RCC 7860 (cell line): ENCODE data around the gene IL4R.
"Not testable (repeated sequence)": the region's sequence is repeated elsewhere in the genome, so short reads cannot be mapped to it uniquely, and the experiment has no call there.

Source experiments
- DNase-seq: peaks from one replicate; pipeline ENCODE4 v3.0.0-alpha.2; 2015; ENCODE audit warnings: low spot score
- FAIRE-seq: peaks from 2 replicates; lab custom pipeline; 2012; peaks lifted over from hg19 to GRCh38; lab: Jason Lieb, UNC

Gene IL4R

DNA sequence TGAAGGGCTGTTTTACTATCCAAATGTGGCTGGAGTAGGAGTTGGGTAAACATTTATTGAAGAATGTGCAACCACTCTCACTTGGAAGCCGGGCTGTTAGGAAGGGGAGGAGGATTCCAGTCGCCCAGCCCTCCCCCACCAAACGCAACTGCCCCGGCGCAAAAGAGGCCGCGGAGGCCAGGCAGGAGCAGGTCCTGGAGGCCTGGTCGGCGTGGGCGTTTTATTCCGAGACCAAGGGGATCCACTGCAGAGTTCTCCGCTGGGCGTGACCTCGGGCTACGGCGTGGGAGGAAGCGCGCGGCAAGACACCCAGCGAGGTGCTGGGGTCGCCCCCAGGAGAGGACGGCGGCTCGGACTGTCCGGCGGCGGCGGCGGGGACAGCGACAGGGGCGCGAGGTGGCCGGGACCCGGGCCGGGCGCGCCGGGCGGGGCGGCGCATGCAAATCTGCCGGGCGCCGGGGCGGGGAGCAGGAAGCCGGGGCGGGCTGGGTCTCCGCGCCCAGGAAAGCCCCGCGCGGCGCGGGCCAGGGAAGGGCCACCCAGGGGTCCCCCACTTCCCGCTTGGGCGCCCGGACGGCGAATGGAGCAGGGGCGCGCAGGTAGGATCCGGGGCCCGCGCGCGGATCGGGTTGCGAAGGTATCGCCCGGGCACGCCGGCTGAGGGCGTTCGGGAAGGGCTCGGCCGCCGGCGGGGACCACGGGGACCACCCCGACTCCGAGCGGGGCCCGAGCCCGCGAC lies at the start of gene IL4R:
IL4R (plus strand) TSS at position 553 of the 739 bp plus-strand sequence. CDS start 26,230 bp downstream, outside the sequence.
- peak; percentile 75 for FAIRE-seq
- peak; percentile 74 for DNase-seq

DNA sequence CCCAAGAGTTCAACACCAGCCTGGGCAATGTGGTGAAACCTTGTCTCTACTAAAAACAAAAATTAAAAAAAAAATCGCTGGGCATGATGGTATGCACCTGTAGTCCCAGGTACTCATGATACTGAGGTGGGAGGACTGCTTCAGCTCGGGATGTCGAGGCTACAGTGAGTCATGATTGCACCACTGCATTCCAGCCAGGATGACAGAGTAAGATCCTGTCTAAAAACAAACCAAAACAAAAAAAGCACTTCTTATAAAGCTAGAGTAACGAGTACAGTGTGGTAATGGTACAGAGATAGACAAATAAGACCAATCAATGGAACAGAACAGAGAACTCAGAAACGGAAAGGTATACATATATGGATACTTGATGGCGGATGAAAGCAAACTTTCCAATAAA lies 49.6 kb upstream of the IL4R start:
- peak; percentile 26 for FAIRE-seq
- DNase-seq: peak; percentile 38

DNA sequence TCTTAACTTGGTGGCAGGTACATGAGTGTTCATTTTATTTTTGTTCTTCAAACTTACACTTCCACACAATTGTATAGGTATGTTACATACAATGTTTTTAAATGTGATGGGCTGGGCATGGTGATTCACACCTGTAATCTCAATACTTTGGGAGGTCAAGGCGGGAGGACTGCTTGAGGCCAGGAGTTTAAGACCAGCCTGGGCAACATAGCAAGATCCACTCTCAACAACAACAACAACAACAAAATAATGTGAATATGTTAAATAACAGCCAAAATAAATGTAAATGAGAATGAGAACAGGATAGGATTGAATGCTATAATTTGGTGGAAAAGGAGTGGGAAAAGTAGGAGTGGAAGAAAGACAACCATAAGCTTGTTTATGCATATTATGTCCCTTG lies 47.8 kb upstream of the IL4R start:
- FAIRE-seq (no peak), DNase-seq (no peak)

DNA sequence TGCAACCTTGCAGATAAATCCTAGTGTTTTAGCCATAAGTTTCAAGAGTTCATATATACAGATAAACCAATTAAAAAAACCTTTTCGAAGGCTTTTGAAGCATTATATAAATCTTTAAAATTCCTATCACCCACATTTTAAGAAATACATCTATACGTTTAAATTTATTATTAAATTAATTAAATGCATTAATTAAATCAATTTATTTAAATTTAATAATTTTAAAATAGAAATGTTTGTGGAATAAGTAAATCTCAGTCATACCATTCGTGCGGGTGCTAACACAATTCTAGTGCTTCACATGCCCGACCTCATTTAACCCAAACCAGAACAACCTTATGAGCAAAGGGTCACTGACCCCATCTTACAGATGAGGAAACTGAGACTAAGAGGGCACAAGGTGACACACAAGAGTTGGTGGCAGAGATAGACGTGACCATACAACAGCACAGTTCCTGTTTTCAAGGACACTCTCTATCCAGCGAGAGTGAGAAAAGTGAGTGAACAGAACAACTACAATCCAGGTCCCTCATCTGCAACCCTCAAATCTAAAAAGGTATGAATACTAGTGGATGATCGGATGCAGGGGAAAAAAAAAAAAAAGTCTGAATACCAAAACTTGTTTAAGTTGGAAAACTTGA lies 46.6 kb upstream of the IL4R start:
- DNase-seq (no peak), FAIRE-seq (no peak)

DNA sequence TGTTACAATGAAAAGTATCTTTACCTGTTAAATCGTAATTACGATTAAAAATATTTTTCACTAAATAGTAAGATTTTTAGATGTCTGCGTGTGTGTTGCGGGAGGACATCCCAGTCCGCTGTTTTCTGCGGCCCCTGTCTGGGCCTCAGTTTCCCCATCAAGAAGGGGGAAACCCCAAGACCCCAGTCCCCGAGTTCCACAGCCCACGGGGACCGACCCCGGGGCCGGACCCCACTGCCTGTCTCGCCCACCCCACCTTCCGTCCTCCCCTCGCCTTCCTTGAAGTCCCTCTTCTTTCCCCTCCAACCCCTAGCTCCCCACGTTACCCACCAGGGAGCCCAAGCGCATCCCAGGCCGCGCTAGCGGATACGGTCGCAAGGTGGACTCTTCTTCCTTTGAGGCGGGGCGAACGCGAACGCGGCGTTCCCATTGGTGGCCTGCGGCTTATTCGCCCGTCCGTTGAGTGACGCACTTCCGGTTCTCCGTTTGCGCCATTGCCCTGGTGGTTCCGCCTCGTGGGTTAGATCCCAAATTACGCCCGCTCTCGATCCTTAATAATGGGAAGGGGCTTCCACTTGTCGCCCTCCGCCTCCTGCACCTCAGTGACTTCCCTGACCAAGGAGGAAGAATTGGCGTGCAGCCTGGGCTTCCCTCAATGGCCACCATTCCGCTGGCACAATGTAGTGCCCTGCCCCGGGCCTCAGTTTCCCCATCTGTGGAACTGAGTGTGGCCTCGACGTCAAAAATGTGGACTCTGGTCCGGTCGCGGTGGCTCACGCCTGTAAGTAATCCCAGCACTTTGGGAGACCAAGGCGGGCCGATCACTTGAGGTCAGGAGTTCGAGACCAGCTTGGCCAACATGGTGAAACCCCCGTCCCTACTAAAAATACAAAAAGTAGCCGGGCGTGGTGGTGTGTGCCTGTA lies 45.1 kb upstream of the IL4R start, which contains the start of gene NSMCE1:
NSMCE1 (minus strand) TSS at position 397 of the 924 bp plus-strand sequence. CDS start 11,202 bp downstream, outside the sequence.
- FAIRE-seq (peak; percentile 25), DNase-seq (peak; percentile 87)

DNA sequence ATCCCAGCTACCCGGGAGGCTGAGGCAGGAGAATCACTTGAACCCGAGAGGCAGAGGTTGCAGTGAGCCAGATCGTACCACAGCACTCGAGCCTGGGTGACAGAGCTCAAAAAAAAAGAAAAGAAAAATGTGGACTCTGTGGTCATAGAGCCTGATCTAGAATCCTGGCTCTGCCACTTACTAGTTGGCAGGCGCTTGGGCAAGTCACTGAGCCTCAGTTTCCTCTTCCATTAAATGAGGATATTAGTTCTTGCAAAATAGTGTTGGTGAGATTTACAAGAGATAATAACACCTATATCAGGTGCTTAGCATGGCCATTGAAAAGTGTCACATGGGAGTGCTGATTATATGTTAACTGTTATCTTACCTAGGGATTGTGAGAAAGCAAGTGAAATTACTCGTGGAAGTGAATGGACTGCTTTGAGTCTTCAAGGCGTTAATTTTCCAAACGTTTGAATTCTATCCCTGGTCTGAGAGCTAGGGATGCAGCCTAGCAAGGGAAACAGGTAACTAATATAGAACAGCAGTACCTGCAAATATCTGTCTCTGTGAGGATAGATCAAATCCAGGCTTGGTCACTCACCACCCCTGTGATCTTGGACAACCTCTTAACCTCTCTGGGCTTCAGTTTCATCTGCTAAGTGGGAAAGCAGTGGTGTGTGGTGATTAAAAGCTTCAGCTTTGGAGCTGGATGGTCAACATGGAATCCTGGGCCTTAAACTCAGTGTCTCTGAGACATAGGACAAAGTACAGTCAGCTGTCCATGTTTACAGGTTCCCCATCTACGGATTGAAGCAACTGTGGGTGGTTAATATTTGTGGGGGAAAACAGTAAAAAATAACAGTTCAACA lies 44.2 kb upstream of the IL4R start:
- DNase-seq: no peak
- no peak for FAIRE-seq

DNA sequence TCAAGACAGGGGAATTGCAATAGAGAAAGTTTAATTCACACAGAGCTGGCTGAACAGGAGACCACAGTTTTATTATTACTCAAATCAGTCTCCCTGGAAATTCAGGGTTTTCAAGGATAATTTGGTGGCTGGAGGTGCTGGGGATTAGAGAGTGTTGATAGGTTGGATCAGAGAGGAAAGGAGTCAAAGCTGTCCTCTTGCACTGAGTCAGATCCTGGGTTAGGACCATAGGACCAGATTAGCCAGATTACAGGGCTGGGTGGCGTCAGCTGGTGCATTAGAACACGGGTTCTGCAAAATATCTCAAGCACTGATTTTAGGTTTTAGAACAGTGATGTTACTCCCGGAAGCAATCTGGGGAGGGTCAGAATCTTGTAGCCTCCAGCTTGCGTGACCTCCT lies 43.4 kb upstream of the IL4R start:
- FAIRE-seq (no peak), DNase-seq (no peak)

DNA sequence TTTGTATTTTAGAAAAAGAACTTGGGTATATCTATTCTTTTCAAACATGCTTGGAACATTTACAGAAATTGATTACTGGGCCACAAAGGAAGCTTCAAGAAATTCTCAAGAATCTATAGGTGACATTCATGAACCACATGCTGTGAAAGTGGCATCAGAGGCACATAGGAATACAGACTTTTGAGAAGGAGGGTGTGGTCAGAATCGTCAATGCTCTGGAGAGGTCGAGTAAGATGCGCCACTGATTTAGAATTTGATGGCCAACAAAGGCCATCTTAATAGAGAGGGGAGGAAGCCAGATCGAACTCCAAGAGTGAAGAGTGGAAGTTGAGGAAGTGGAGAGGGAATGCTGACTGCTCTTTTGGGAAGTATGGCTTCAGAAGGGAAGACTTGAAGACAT lies 41.7 kb upstream of the IL4R start:
- FAIRE-seq (no peak), DNase-seq (no peak)

DNA sequence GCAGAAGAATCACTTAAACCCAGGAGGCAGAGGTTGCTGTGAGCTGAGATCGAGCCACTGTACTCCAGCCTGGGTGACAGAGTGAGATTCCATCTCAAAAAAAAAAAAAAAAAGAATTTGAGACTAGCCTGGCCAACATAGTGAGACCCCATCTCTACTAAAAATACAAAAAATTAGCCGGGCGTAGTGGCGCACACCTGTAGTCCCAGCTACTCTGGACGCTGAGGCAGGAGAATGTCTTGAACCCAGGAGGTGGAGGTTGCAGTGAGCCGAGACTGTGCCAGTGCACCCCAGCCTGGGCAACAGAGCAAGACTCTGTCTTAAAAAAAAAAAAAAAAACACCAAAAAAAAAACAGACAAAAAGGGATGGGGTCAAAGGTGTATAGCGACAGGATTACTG lies 41.1 kb upstream of the IL4R start:
- not testable (repeated sequence) for DNase-seq, FAIRE-seq

DNA sequence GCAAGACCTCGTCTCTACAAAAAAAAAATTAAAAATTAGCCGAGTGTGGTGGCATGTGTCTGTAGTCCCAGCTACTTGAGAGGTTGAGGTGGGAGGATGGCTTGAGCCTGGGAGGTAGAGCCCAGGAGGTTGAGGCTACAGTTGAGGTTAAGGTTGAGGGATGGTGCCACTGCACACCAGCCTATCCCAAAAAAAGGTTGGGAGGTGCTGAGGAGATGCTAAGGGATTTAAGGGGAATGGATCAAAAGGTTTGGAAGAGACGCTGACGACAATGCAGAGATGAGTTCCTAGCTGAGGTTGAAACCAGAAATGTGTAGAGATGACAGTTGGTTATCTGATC lies 40.5 kb upstream of the IL4R start:
- FAIRE-seq (no peak), DNase-seq (no peak)

DNA sequence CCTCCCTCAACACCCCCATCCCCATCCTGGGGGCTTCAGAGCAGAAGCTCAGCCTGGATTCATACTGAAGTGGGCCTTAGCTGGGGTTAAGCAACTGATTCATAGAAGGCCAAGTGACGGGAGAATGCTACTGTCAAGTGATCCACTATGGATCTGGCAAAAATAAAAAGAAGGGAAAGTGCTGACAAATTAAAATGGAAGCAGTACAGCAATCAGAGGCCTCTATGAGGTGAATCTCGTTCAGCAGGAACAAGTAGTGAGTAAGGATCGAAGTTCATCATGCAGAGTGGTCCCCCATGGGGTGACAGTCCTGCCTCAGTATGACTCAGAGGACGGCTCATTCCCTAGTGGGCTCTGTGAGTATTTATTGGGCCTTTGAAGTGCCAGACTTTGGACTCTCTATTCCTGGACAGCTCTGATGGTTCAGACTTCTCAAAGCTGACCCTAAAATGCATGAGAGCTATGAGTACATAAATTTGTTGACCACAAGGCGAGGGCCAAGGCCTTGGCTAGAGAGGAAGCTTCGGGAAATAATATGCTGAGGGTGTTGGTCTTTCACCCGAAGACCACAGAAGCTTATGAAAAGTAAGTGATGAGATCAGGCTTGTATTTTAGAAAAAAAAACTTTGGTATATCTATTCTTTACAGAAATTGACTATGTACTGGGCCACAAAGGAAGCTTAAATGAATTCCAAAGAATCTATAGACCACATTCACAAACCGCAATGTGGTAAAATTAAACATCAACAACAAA lies 39.9 kb upstream of the IL4R start:
- DNase-seq: peak; percentile 95

DNA sequence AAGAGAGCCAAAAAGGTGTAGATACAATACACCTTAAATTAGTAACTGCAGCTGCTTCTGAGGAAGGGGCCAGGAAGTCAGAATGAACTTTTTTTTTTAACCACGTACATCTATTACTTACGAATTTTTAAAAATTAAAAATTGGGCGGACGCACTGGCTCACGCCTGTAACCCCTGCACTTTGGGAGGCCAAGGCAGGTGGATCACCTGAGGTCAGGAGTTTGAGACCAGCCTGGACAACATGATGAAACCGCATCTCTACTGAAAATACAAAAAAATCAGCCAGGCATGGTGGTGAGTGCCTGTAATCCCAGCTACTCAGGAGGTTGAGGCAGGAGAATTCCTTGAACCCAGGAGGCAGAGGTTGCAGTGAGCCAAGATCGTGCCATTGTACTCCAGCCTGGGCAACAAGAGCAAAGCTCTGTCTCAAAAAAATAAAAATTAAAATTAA lies 39.3 kb upstream of the IL4R start:
- FAIRE-seq, DNase-seq: not testable (repeated sequence)

More for the DNA sequence above, 39.9 kb upstream of the IL4R start:
- FAIRE-seq: peak; percentile 90

DNA sequence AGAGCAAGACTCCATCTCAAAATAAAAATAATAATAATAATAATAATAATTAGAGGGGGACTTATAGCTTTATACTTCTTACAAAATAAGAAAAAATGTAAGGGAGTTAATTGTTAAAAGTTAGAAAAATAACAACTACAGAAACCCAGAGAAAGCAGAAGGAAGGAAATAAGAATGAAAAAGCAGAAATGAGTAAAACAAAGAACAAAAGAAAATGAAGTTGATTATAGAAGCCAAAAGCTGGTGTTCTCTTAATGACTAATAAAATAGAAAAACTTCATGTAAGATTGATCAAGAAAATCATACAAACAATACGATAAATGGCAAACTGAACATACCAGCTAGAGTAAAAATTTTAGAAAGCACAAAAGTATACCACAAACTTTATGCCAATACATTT lies 38.4 kb upstream of the IL4R start:
- no peak for FAIRE-seq
- DNase-seq: no peak

DNA sequence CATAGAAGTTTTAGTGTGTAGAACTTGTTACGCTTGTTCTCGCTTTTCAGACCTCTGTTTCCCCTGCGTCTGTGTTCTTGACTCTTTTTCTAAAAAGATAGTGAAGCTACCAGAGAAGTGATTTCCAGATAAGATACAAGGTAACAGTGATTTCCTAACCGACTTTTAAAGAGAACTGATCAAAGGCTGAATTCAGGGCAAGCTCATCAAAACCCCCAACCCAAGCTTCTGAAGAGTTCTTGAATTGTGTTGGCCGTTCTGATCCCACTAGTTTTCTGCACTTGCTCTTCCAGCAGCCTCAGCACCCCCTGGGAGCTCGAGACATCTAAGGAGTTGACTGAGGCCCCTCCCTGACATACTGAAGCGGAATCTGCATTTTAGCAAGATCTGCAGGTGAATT lies 32.5 kb upstream of the IL4R start:
- no peak for FAIRE-seq

DNA sequence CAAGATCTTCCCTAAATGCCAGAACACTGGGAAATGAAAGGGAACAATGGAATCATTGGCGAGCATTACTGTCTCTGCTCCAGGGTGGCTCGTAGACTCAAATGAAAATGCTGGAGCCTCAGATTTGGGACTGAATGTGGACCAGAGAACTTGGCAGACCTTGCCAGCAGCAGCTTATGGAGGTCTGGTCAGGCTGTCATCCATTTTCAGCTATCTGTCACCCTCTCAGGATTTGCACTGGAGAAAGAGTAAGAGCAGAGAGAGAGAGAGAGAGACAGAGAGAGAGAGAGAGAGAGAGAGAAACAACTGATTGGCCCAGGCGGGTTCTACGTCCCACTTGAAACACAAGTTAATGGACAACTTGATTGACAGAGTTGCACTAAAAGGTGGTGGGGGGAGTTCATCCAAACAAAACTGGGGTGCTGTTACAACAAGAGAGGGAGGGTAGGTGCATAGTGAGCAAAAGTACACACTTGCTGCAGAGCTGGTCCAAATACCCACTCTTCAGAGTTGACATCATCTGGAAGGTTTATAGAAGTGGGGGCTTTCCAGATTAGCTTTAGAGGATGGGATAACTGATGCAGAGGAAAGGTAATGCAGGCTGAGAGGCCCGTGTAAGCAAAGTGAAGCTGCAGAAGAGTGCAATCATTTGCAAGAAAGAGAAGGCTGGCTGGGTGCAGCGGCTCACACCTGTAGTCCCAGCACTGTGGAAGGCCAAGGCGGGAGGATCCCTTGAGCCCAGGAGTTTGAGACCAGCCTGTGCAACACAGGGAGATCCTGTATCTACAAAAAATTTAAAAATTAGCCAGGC lies 28.7 kb upstream of the IL4R start:
- no peak for DNase-seq
- no peak for FAIRE-seq

More for the DNA sequence above, 32.5 kb upstream of the IL4R start:
- no peak for DNase-seq

DNA sequence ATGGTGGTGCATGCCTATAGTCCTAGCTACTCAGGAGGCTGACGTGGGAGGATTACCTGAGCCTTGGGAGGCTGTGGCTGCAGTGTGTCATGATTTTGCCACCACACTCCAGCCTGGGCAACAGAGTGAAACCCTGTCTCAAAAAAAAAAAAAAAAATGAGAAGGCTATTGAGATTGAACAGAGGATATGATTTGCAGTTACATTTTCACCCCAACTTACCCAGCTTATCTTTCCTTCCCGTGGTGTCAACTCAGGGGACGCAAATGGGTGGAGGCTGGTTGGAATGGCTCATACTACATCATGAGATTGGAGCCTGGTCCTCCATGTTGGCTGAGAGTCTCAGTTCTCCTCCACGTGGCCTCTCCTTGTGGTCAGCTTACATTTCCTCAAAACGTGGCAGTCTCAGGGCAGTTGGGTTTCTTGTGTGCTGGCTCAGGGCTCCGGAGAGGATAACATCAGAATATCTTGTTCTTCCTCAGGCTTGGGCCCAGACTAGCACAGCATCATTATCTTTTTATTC lies 28.0 kb upstream of the IL4R start:
- FAIRE-seq: no peak
- no peak for DNase-seq

DNA sequence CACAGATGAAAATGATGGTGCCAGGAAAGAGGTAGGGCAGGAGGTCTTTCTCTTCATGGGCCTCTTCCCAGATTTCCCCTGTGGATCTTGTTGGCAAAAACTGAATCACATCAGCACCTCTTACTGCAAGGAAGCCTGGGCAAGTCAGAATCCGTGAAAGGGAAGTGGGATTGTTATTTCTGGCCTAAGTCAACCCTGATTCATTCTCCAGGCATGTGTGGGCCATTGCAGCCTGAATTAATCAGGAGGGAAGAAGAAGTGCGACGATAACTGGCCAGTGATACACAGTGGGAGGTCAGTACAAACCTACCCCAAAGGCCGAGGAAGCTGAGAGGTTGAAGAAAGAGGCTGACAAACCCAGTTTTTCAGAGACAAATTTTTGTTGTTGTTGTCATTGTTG lies 27.3 kb upstream of the IL4R start:
- DNase-seq (peak; percentile 91), FAIRE-seq (peak; percentile 88)

DNA sequence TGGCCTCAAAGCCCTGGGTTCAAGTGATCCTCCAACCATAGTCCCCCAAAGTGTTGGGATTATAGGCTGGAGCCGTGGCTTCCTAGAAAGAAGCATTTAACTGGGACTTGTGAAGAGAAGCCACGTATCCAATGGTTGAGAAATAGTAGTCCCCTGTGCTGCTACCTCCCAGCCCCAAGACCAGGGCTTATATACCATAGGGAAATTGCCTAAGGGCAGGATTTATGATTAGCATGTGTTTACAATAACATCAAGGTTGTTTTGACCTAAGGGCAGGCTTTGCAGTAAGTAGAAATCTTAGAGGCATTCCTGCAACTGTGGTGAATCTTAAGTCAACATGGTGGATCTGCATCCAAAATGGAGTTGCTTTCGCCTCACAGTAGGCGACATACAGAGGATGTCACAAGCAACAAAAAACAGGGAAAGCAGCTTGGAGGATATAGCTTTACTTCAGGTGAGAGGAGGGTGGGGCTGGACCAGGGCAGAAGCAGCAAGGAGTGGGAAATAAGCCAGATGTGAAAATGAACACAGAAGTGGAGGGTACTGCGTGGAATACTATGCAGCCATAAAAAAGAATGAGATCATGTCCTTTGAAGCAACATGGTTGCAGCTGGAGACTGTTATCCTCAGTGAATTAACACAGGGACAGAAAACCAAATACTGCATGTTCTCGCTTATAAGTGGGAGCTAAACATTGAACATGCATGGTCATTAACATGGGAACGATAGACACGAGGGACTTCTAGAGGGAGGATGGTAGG lies 26.5 kb upstream of the IL4R start:
- no peak for FAIRE-seq
- no peak for DNase-seq
